HepG2 (cell line): ENCODE results near the gene CPXM1. TPM values are rescaled to one million over a fixed set of nuclear protein-coding genes. Genes with fewer than 3 reads are reported as not detected.

ENCODE experiments used
- MBD4 ChIP-seq: IDR thresholded peaks from 2 replicates; pipeline ENCODE4 v1.6.1; 2012; ENCODE audit warnings: low read length, inconsistent platforms, borderline replicate concordance
- MEF2D ChIP-seq: sonication (generic); formaldehyde crosslinking; IDR thresholded peaks from 2 replicates; pipeline ENCODE4 v1.5.1; 2020; ENCODE audit warnings: mild to moderate bottlenecking, missing genetic modification reagents
- MEIS2 ChIP-seq: sonication (generic); formaldehyde crosslinking; IDR thresholded peaks from 2 replicates; pipeline ENCODE4 v1.9.0; 2021; ENCODE audit warnings: mild to moderate bottlenecking, missing genetic modification reagents
- NFYC ChIP-seq: IDR thresholded peaks from 2 replicates; pipeline ENCODE4 v1.6.1; 2016; ENCODE audit warnings: missing genetic modification reagents, missing compliant biosample characterization
- PRMT3 ChIP-seq: sonication (generic); formaldehyde crosslinking; IDR thresholded peaks from 2 replicates; pipeline ENCODE4 v1.8.1; 2022; ENCODE audit warnings: low read depth, mild to moderate bottlenecking, moderate library complexity, missing genetic modification reagents, borderline replicate concordance
- SATB2 ChIP-seq: sonication (generic); formaldehyde crosslinking; IDR thresholded peaks from 2 replicates; pipeline ENCODE4 v1.5.0; 2020; ENCODE audit warnings: missing genetic modification reagents
- ZFX ChIP-seq: sonication (generic); formaldehyde crosslinking; IDR thresholded peaks from 2 replicates; pipeline ENCODE4 v1.4.0; 2020; ENCODE audit warnings: mild to moderate bottlenecking, low read depth, missing genetic modification reagents, moderate library complexity
- ZKSCAN1 ChIP-seq: fragments of 150-350 bp; IDR thresholded peaks from 2 replicates; pipeline ENCODE4 v1.6.1; 2014; ENCODE audit warnings: low read length
- ZNF230 ChIP-seq: sonication (generic); formaldehyde crosslinking; IDR thresholded peaks from 2 replicates; pipeline ENCODE4 v1.4.0; 2020; ENCODE audit warnings: mild to moderate bottlenecking, missing genetic modification reagents
- ZNF33A ChIP-seq: sonication (generic); formaldehyde crosslinking; IDR thresholded peaks from 2 replicates; pipeline ENCODE4 v1.5.1; 2020; ENCODE audit warnings: missing genetic modification reagents, mild to moderate bottlenecking, moderate library complexity, borderline replicate concordance
- ZNF552 ChIP-seq: sonication (generic); formaldehyde crosslinking; IDR thresholded peaks from 2 replicates; pipeline ENCODE4 v1.9.0; 2022; ENCODE audit warnings: missing genetic modification reagents, mild to moderate bottlenecking, borderline replicate concordance
- ZNF678 ChIP-seq: sonication (generic); formaldehyde crosslinking; IDR thresholded peaks from 2 replicates; pipeline ENCODE4 v1.4.0; 2020; ENCODE audit warnings: mild to moderate bottlenecking, missing genetic modification reagents
- polyA plus RNA-seq, 8 experiments: library from polyadenylated mRNA; depleted of rRNA in 3 of 8; stranded (reverse) in 7 of 8; unstranded in 1 of 8; fragments of >200 nt; fragmentation: Illumina TruSeq in 4 of 8; extraction: Trizol in 4 of 8; gene quantifications; 2 replicates each; pipeline versions ENCODE4 v1.2.1 to v1.2.3, GENCODE V29; 2011 to 2016; ENCODE audit warnings: low read depth in 4 of 8, missing spikeins in 1 of 8, mixed read lengths in 1 of 8; ENCODE audit not compliant: insufficient read depth in 1 of 8
- total RNA-seq, 5 experiments: library from RNA; depleted of rRNA; stranded (reverse); fragments of >200 nt; fragmentation: Illumina TruSeq; extraction: Trizol; gene quantifications; 2 replicates each; pipeline ENCODE4 v1.2.3, GENCODE V29; 2016; ENCODE audit warnings: low read depth in 1 of 5
- TF ChIP-seq, protein P1 (sequence below), 2 experiments: fragments of 450-650 bp in 1 of 2; sonication (generic) in 1 of 2; formaldehyde crosslinking in 1 of 2; IDR thresholded peaks; 2 replicates each; pipeline versions ENCODE4 v1.6.1 to v1.8.0; 2016 to 2022; ENCODE audit warnings: antibody characterized with exemption in 1 of 2, mild to moderate bottlenecking in 1 of 2, missing genetic modification reagents in 1 of 2
- TF ChIP-seq, protein P2 (sequence below): sonication (generic); formaldehyde crosslinking; IDR thresholded peaks from 2 replicates; pipeline ENCODE4 v1.8.1; 2023; ENCODE audit warnings: missing genetic modification reagents, mild to moderate bottlenecking, borderline replicate concordance
- TF ChIP-seq, protein P3 (sequence below): sonication (generic); formaldehyde crosslinking; IDR thresholded peaks from 2 replicates; pipeline ENCODE4 v1.4.0; 2020; ENCODE audit warnings: mild to moderate bottlenecking, missing genetic modification reagents
- TF ChIP-seq, protein P4 (sequence below): IDR thresholded peaks from 2 replicates; pipeline ENCODE4 v1.6.1; 2016; ENCODE audit warnings: missing compliant biosample characterization, missing genetic modification reagents, borderline replicate concordance

CPXM1 gene
- total and polyA plus RNA-seq, 2 of the 13 experiments (the other 11 are each of a cell fraction or from before 2014, with no cell fraction given): 0.07 TPM; not detected in 1

DNA sequence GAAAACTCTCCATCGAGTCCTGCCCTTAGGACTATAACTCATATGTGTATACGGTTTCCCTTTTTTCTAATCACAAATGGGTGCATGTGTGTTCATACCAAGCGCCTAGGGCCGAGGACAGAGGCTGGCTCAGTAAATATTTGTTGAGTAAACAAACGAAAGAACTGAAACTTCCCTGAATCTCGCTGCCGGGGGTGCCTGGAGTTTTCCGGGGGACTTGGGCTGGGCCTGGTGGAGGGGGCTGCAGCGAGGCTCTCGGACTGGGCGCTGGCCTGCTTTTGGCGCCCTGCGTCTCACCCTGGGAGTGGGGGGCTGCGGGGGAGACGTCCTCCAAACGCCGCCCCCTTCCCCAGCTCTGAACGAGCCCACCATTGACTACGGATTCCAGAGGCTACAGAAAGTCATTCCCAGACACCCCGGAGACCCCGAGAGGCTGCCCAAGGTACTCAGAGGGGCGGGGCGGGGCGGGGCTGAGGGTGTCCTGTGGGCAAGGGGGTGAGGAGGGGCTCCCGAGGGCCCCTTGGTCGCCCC lies 49.0 kb downstream of the CPXM1 start (continued):
- no peak for TF ChIP-seq PRMT3 (CRISPR knock-in tag)
- no peak for TF ChIP-seq ZNF33A (CRISPR knock-in tag)
- TF ChIP-seq ZNF678 (CRISPR knock-in tag): no peak
- no peak for TF ChIP-seq SATB2 (CRISPR knock-in tag)
- no peak for TF ChIP-seq ZNF230 (CRISPR knock-in tag)
- TF ChIP-seq ZFX: peak; percentile 71
- TF ChIP-seq, protein P1, sequence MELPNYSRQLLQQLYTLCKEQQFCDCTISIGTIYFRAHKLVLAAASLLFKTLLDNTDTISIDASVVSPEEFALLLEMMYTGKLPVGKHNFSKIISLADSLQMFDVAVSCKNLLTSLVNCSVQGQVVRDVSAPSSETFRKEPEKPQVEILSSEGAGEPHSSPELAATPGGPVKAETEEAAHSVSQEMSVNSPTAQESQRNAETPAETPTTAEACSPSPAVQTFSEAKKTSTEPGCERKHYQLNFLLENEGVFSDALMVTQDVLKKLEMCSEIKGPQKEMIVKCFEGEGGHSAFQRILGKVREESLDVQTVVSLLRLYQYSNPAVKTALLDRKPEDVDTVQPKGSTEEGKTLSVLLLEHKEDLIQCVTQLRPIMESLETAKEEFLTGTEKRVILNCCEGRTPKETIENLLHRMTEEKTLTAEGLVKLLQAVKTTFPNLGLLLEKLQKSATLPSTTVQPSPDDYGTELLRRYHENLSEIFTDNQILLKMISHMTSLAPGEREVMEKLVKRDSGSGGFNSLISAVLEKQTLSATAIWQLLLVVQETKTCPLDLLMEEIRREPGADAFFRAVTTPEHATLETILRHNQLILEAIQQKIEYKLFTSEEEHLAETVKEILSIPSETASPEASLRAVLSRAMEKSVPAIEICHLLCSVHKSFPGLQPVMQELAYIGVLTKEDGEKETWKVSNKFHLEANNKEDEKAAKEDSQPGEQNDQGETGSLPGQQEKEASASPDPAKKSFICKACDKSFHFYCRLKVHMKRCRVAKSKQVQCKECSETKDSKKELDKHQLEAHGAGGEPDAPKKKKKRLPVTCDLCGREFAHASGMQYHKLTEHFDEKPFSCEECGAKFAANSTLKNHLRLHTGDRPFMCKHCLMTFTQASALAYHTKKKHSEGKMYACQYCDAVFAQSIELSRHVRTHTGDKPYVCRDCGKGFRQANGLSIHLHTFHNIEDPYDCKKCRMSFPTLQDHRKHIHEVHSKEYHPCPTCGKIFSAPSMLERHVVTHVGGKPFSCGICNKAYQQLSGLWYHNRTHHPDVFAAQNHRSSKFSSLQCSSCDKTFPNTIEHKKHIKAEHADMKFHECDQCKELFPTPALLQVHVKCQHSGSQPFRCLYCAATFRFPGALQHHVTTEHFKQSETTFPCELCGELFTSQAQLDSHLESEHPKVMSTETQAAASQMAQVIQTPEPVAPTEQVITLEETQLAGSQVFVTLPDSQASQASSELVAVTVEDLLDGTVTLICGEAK (IDR thresholded peaks at IDR 0.05): no peak
- TF ChIP-seq, protein P1 (CRISPR knock-in tag; IDR thresholded peaks at IDR 0.05): no peak; the same call in 1 of the 2 replicates
- TF ChIP-seq, protein P2, sequence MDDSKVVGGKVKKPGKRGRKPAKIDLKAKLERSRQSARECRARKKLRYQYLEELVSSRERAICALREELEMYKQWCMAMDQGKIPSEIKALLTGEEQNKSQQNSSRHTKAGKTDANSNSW: no peak; the same call in 1 of the 2 replicates
- no peak for TF ChIP-seq NFYC (CRISPR knock-in tag)
- no peak for TF ChIP-seq MEIS2 (CRISPR knock-in tag)
- TF ChIP-seq, protein P3, sequence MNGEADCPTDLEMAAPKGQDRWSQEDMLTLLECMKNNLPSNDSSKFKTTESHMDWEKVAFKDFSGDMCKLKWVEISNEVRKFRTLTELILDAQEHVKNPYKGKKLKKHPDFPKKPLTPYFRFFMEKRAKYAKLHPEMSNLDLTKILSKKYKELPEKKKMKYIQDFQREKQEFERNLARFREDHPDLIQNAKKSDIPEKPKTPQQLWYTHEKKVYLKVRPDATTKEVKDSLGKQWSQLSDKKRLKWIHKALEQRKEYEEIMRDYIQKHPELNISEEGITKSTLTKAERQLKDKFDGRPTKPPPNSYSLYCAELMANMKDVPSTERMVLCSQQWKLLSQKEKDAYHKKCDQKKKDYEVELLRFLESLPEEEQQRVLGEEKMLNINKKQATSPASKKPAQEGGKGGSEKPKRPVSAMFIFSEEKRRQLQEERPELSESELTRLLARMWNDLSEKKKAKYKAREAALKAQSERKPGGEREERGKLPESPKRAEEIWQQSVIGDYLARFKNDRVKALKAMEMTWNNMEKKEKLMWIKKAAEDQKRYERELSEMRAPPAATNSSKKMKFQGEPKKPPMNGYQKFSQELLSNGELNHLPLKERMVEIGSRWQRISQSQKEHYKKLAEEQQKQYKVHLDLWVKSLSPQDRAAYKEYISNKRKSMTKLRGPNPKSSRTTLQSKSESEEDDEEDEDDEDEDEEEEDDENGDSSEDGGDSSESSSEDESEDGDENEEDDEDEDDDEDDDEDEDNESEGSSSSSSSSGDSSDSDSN (CRISPR knock-in tag): peak; percentile 2
- no peak for TF ChIP-seq MBD4
- no peak for TF ChIP-seq ZKSCAN1
- peak; percentile 57 for TF ChIP-seq MEF2D (CRISPR knock-in tag)
- TF ChIP-seq ZNF552 (CRISPR knock-in tag): peak; percentile 57; the same call in 1 of the 2 replicates
- TF ChIP-seq, protein P4, sequence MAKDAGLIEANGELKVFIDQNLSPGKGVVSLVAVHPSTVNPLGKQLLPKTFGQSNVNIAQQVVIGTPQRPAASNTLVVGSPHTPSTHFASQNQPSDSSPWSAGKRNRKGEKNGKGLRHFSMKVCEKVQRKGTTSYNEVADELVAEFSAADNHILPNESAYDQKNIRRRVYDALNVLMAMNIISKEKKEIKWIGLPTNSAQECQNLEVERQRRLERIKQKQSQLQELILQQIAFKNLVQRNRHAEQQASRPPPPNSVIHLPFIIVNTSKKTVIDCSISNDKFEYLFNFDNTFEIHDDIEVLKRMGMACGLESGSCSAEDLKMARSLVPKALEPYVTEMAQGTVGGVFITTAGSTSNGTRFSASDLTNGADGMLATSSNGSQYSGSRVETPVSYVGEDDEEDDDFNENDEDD (CRISPR knock-in tag): no peak
